Muscle layer of colon (tissue), 2 donors: Measurements from ENCODE around the gene TMTC1.
"Not testable (repeated sequence)": the region's sequence is repeated elsewhere in the genome, so short reads cannot be mapped to it uniquely, and the experiment has no call there.

Experiments used
- H3K27ac ChIP-seq: one replicate; pipeline ENCODE4 v1.7.0; 2013; ENCODE audit warnings: low read depth, mild to moderate bottlenecking, low read length, moderate library complexity
- H3K27me3 ChIP-seq, 2 donors: one replicate each; pipeline ENCODE4 v1.7.0; 2013; ENCODE audit warnings: low read length in 2 of 2, mild to moderate bottlenecking in 2 of 2; ENCODE audit not compliant: insufficient read depth in 2 of 2, control insufficient read depth in 1 of 2
- H3K36me3 ChIP-seq: one replicate; pipeline ENCODE4 v1.7.0; 2013; ENCODE audit warnings: mild to moderate bottlenecking, low read length; ENCODE audit not compliant: insufficient read depth
- H3K4me1 ChIP-seq: one replicate; pipeline ENCODE4 v1.7.0; 2013; ENCODE audit warnings: mild to moderate bottlenecking, low read length; ENCODE audit not compliant: insufficient read depth
- H3K4me3 ChIP-seq, 2 donors: one replicate each; pipeline ENCODE4 v1.7.0; 2013; ENCODE audit warnings: low read length in 2 of 2, low read depth in 1 of 2, mild to moderate bottlenecking in 1 of 2, moderate library complexity in 1 of 2
- H3K9ac ChIP-seq: one replicate; pipeline ENCODE4 v1.7.0; 2013; ENCODE audit warnings: low read length
- H3K9me3 ChIP-seq: one replicate; pipeline ENCODE4 v1.7.0; 2013; ENCODE audit warnings: mild to moderate bottlenecking, low read length
- donor health status: abdominal sarcoma.
- donor health status: Adenocarcinoma of cecum.

Gene TMTC1

DNA sequence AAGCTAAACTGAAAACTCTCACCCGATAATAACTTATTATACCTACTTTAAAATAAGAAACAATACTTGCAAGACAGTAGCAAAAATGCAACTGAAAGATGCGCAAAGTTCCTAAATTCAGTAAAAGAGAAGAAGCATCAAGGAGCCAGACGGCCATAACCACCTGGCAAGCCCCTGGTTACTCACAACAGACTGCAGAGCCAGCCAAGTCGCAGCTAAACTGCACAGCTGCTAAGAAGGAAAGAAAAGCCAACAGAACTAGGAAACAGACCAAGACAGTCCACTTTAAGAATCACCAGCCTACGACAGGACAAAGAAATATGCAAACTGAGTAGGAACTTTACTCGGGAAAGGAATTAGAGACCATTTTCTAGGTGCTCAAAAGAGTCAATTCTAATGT, 127.9 kb downstream of the TMTC1 start:
- Histone ChIP-seq H3K9me3 (no peaks in the 10 kb centered on the region), H3K9ac (no peak overlapping the region), H3K27ac (no peak overlapping the region), H3K27me3 (no peaks in the 10 kb centered on the region), H3K4me1 (peaks cover 4% of the 10 kb centered on the region), H3K4me3 (no peak overlapping the region), H3K36me3 (no peaks in the 10 kb centered on the region)

DNA sequence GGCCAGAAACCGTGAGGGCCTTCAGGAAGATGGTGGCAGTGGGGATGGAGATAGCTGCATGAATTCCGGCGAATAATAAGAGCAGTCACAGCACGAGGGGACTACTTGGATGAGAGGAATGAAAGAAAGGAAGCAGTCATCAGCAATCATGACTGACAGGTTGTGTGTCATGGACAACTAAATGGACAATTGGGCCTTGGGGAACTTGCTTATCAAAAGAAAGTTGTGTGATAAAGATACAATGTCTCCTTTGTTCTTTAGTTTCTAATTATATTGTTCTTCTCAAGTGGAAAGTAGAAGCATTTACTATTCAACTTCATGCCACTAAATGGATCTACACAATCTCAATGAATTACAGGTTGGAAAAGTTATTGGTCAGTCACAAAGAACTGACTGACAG, 130.5 kb downstream of the TMTC1 start:
- Histone ChIP-seq H3K9ac (no peak overlapping the region), H3K36me3 (no peaks in the 10 kb centered on the region)

GRCh38 chr12:29650371-29650770, 133.4 kb downstream of the TMTC1 start:
- Histone ChIP-seq H3K9ac (no peak overlapping the region), H3K4me3 (no peak overlapping the region), H3K36me3 (no peaks in the 10 kb centered on the region), H3K27ac (no peak overlapping the region), H3K4me1 (no peaks in the 10 kb centered on the region), H3K9me3 (no peaks in the 10 kb centered on the region), H3K27me3 (no peaks in the 10 kb centered on the region)

More for the DNA sequence above, 130.5 kb downstream of the TMTC1 start:
- Histone ChIP-seq H3K4me1 (peaks cover 4% of the 10 kb centered on the region), H3K9me3 (no peaks in the 10 kb centered on the region), H3K4me3 (no peak overlapping the region), H3K27ac (no peak overlapping the region), H3K27me3 (no peaks in the 10 kb centered on the region)

- Histone ChIP-seq H3K27me3 (no peaks in the 10 kb centered on the region), H3K4me3 (no peak overlapping the region), H3K9me3 (no peaks in the 10 kb centered on the region), H3K9ac (no peak overlapping the region), H3K36me3 (no peaks in the 10 kb centered on the region), H3K4me1 (no peaks in the 10 kb centered on the region), H3K27ac (no peak overlapping the region)
Observed at GRCh38 chr12:29649722-29650121, 134.0 kb downstream of the TMTC1 start.

DNA sequence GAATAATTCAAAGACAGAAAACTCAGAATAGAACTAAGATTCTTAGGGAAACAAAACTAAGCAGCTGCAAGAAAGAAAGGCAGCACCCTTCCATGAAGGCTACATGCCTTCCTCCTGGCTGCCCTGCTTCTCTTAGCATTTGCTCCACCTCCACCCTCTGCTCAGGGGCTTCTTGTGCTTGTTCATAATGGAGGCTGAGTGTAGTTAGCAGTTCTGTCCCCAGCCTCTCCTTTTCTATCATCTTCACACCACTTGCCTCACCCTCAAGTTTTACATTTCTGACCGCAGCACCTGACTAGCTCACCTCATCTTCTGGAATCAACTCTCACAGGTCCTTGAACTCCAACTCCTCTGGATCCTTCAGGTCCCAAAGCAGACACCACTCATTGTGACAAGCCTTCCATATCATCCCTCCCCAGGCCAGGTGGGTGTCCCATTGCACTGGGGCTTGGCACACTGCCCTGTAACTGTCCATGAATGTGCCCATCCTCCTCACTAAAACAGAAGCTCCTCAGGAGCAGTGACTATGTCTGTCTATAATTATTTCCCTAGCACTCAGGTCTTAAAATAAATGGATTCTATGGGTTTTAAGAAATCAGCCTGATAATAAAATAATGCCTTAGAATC, 139.1 kb downstream of the TMTC1 start:
- H3K4me3 ChIP-seq: no peak overlapping the region
- no peak overlapping the region for H3K27ac ChIP-seq
- no peaks in the 10 kb centered on the region for H3K27me3 ChIP-seq
- no peak overlapping the region for H3K9ac ChIP-seq
- no peaks in the 10 kb centered on the region for H3K36me3 ChIP-seq
- no peaks in the 10 kb centered on the region for H3K9me3 ChIP-seq
- H3K4me1 ChIP-seq: peaks cover 9% of the 10 kb centered on the region

DNA sequence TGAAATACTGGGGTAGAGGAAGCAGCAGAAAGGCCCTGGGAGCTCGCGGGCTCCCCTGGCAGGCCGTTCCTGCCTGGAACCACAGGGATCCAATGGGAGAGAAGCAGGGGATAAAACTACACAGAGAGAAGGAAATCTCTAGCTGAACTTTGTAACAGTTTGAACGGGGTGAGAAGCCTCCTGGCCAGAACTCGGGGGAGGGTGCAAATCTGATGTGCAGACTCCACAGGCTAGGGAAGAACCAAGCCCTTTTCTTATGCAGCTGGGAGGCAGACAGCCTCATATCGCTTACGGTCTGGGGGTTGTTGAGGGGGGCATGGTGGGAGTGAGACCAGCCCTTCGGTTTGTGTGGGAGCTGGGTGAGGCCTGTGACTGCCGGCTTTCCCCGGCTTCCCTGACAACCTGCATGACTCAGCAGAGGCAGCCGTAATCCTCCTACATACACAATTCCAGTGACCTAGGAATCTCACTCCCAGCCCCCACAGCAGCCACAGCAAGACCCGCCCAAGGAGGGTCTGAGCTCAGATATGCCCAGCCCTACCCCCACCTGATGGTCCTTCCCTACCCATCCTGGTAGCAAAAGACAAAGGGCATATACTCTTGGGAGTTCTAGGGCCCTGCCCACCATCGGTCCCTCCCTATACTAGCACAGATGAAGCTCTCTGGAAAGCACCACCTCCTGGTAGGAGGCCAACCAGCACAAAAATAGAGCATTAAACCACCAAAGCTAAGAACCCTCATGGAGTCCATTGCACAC, 143.0 kb downstream of the TMTC1 start:
- Histone ChIP-seq H3K9ac (no peak overlapping the region), H3K27ac (no peak overlapping the region), H3K4me1 (peaks cover 9% of the 10 kb centered on the region), H3K36me3 (no peaks in the 10 kb centered on the region), H3K9me3 (no peaks in the 10 kb centered on the region), H3K27me3 (no peaks in the 10 kb centered on the region), H3K4me3 (no peak overlapping the region)

- Histone ChIP-seq H3K4me3 (no peak overlapping the region), H3K27me3 (no peaks in the 10 kb centered on the region), H3K36me3 (no peaks in the 10 kb centered on the region), H3K27ac (no peak overlapping the region), H3K9ac (no peak overlapping the region), H3K9me3 (no peaks in the 10 kb centered on the region), H3K4me1 (peaks cover 9% of the 10 kb centered on the region)
Observed at GRCh38 chr12:29639893-29640495, 143.7 kb downstream of the TMTC1 start.

GRCh38 chr12:29638528-29638927, 145.2 kb downstream of the TMTC1 start:
- Histone ChIP-seq H3K9ac (no peak overlapping the region), H3K9me3 (no peaks in the 10 kb centered on the region), H3K27ac (no peak overlapping the region), H3K27me3 (no peaks in the 10 kb centered on the region), H3K36me3 (no peaks in the 10 kb centered on the region), H3K4me1 (peaks cover 9% of the 10 kb centered on the region), H3K4me3 (no peak overlapping the region)

DNA sequence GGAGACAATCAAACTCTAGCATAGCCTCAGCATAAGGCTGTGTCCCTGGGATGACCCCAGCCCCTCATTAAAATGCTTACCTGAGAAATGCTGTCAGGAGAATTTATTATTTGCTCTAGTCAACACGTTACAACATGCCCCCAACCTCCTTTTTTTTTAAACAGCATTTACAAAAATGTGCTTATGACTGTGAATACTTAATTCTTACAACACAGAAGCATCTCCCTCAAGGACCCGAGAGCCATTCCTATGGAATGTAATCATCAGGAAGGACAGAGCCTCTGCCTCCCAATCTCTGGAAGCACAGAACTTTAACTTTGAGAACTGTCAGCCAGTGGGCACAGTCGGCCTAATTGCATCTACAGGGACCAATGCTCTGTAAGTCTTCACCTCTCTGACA, 149.7 kb downstream of the TMTC1 start:
- H3K9ac ChIP-seq: no peak overlapping the region
- H3K4me1 ChIP-seq: no peaks in the 10 kb centered on the region
- peaks cover 10% of the 10 kb centered on the region for H3K36me3 ChIP-seq
- no peak overlapping the region for H3K4me3 ChIP-seq
- H3K9me3 ChIP-seq: no peaks in the 10 kb centered on the region
- H3K27ac ChIP-seq: no peak overlapping the region
- H3K27me3 ChIP-seq: no peaks in the 10 kb centered on the region

- not testable (repeated sequence) for H3K4me1 ChIP-seq, H3K4me3 ChIP-seq, H3K9me3 ChIP-seq, H3K9ac ChIP-seq, H3K27me3 ChIP-seq, H3K27ac ChIP-seq
- peaks cover 10% of the 10 kb centered on the region for H3K36me3 ChIP-seq
Observed at GRCh38 chr12:29630164-29630563, 153.6 kb downstream of the TMTC1 start.

DNA sequence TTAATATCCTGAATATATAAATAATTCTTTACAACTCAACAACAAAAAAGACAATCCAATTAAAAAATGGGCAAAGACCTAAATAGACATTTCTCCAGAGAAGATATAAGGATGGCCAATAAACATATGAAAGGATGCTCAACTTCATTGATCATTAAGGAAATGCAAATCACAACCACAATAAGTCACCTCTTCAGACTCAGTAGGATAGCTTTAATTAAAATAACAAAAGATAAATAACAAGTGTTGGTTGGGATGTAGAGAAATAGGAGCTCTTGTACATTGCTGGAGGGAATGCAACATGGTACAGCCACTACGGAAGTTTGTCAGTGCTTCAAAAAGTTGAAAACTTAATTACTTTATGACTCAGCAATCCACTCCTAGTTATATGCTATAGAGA, 156.5 kb downstream of the TMTC1 start:
- Histone ChIP-seq H3K4me1 (peaks cover 10% of the 10 kb centered on the region), H3K27me3 (no peaks in the 10 kb centered on the region), H3K36me3 (peaks cover 8% of the 10 kb centered on the region), H3K9me3 (no peaks in the 10 kb centered on the region), H3K4me3 (no peak overlapping the region), H3K27ac (no peak overlapping the region), H3K9ac (no peak overlapping the region)
